ENCODE measurements around the gene CLRN3.

DNA sequence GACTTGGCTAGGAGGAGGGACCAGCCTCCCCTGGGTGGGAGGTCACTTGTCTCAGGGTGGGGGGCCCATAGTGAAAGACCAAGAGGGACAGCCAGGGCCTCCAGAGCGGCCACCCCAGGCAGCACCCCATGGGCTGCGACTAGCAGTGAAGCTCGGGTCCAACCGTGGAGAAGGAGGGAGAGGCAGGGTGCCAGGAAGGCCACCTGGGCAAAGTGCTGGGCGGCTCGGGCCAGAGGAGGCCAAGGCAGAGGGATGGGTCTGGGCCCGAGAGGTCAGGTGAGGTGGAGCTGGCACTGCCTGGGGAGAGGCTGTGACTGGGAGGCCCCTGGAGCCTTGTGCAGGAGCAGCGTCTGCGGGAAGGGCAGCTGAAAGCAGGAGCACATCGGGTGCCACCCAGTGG, 41.8 kb downstream of the CLRN3 start:
- TF ChIP-seq EZH2 (IDR thresholded peaks at IDR 0.05; ENCODE audit: low read length, missing control alignments) = no peak
- TF ChIP-seq CTCF (conservative IDR thresholded peaks at IDR 0.05 in 1 of 2, IDR thresholded peaks at IDR 0.05 in 1 of 2; ENCODE audit: low read depth in 1 of 2, low read length in 2 of 2) = no peak
